Measurements from ENCODE around the gene IPO9.

DNA sequence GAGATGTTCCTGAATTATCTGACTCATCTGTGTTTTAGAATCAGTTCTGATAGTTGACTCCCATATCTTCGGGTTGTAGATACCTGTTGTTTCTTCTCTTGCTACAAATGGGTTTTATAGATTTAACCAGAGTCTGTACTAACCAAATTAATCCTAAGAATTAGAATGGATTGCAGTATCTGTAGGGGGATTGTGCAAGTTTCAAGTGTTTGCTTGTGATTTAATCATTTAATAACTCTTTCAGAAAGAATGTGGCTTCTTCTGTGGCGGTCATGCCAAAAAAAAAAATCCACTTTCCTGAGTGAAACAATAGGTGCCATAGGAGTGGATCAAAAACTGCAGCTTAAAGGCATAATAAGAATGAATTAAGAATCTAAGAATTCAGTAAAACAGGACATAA, 9.4 kb downstream of the IPO9 start:
- TF ChIP-seq, protein P1, sequence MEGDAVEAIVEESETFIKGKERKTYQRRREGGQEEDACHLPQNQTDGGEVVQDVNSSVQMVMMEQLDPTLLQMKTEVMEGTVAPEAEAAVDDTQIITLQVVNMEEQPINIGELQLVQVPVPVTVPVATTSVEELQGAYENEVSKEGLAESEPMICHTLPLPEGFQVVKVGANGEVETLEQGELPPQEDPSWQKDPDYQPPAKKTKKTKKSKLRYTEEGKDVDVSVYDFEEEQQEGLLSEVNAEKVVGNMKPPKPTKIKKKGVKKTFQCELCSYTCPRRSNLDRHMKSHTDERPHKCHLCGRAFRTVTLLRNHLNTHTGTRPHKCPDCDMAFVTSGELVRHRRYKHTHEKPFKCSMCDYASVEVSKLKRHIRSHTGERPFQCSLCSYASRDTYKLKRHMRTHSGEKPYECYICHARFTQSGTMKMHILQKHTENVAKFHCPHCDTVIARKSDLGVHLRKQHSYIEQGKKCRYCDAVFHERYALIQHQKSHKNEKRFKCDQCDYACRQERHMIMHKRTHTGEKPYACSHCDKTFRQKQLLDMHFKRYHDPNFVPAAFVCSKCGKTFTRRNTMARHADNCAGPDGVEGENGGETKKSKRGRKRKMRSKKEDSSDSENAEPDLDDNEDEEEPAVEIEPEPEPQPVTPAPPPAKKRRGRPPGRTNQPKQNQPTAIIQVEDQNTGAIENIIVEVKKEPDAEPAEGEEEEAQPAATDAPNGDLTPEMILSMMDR (IDR thresholded peaks at IDR 0.05): no peak
- TF ChIP-seq POLR2A (IDR thresholded peaks at IDR 0.05): no peak
